ENCODE measurements around the gene ROPN1L.

GRCh38 chr5:10482791-10483530 lies 41.3 kb downstream of the ROPN1L start:
- no peak for TF ChIP-seq CTCF (IDR thresholded peaks at IDR 0.05; ENCODE audit: insufficient read depth, low read length, poor library complexity, severe bottlenecking)
- TF ChIP-seq EZH2phosphoT487 (conservative IDR thresholded peaks at IDR 0.05; ENCODE audit: low read length): no peak
